Activated T-cell treated with anti-CD3 and anti-CD28 coated beads, Interleukin-2, amount 50 U/mL, for 4 hours (primary cell): ENCODE measurements around the gene TNFAIP3. TPM values are rescaled to one million over a fixed set of nuclear protein-coding genes. Genes with fewer than 3 reads are reported as not detected.
A peak's percentile ranks its signal among the peaks of the same experiment; 100 is the strongest.

Experiments used
- ATAC-seq, 2 donors: fragments of 200-7000 bp; cut with Tn5 transposase; one replicate each; pipeline ENCODE4 v1.10.0; 2021
- DNase-seq: peaks from one replicate; pipeline ENCODE4 v3.0.0-alpha.2; 2020
- H3K27me3 Mint-ChIP-seq: one replicate; pipeline ENCODE4 v1.8.0; 2021; ENCODE audit warnings: low read depth, mixed read lengths
- H3K36me3 Mint-ChIP-seq: one replicate; pipeline ENCODE4 v1.8.0; 2022; ENCODE audit warnings: mixed read lengths; ENCODE audit not compliant: insufficient read depth
- H3K4me1 Mint-ChIP-seq: one replicate; pipeline ENCODE4 v1.8.0; 2021; ENCODE audit warnings: low read depth, mixed read lengths
- H3K4me3 Mint-ChIP-seq: one replicate; pipeline ENCODE4 v1.8.0; 2021; ENCODE audit warnings: mild to moderate bottlenecking, moderate library complexity, mixed read lengths
- H3K9me3 Mint-ChIP-seq: one replicate; pipeline ENCODE4 v1.8.0; 2021; ENCODE audit warnings: mixed read lengths
- total RNA-seq, 3 donors: library from RNA; stranded (reverse); gene quantifications; one replicate each; pipeline ENCODE4 v1.2.1, GENCODE V29; 2021

The TNFAIP3 gene
- total RNA-seq: 100 to 1,000 TPM; 254 to 441 (median 334) TPM

DNA sequence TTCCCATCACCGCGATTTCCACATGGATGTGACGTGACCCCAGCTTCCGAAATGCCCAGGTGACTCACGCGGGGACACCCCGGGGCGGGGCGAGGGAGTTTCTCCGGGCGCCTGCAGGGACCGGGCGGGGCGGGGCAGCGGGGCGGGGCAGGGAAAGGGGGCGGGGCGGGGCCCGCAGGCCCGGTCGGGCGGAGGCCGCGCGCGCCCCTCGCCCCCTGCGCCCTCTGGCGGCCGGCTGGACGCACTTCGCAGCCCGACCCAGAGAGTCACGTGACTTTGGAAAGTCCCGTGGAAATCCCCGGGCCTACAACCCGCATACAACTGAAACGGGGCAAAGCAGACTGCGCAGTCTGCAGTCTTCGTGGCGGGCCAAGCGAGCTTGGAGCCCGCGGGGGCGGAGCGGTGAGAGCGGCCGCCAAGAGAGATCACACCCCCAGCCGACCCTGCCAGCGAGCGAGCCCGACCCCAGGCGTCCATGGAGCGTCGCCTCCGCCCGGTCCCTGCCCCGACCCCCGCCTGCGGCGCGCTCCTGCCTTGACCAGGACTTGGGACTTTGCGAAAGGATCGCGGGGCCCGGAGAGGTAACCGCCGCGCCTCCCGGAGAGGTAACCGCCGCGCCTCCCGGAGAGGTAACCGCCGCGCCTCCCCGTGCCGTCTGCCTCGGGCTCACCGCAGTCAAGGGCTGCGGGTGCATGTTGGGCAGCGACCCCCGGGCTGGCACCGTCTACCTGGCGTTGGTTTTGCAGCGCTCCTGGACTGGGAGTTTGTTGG, at the start of gene TNFAIP3:
TNFAIP3 (plus strand) TSS at position 346 of the 771 bp plus-strand sequence. CDS start 3,969 bp downstream, outside the sequence.
- DNase-seq (peak; percentile 95), ATAC-seq (peak; percentile 76 to 79)
- H3K9me3 Mint-ChIP-seq: no peaks in the 10 kb centered on the region
- peak within 1 kb of the TSS; percentile 92 for H3K4me3 Mint-ChIP-seq
- peaks cover 19% of the 10 kb centered on the region for H3K4me1 Mint-ChIP-seq
- peaks cover 51% of the 10 kb centered on the region for H3K36me3 Mint-ChIP-seq
- H3K27me3 Mint-ChIP-seq: no peaks in the 10 kb centered on the region

GRCh38 chr6:137818440-137818839, 48.6 kb upstream of the TNFAIP3 start:
- ATAC-seq (no peak), DNase-seq (no peak)
- H3K36me3 Mint-ChIP-seq: no peaks in the 10 kb centered on the region
- H3K9me3 Mint-ChIP-seq: no peaks in the 10 kb centered on the region
- no peaks in the 10 kb centered on the region for H3K27me3 Mint-ChIP-seq
- H3K4me1 Mint-ChIP-seq: peaks cover 72% of the 10 kb centered on the region
- peak overlapping the region; percentile 20 for H3K4me3 Mint-ChIP-seq

DNA sequence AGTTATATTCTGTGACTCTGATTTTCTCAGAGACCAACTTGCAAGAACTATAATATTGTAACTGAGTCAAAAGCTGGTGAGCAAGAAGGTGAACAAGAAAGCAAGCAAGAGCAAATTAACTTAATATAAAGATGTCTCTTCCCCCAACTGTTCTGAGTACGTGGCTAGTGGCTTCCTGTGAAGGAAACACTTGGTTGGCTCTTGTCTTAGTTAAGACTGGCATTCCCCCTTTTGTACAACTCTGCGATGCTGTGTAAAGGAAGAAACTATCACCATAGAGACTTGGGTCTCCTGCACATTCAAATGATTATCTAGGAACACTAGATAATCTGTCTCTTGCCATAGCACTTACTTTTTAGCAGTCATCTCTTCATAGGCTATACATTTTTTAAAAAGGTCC, 47.3 kb upstream of the TNFAIP3 start:
- Mint-ChIP-seq H3K9me3 (no peaks in the 10 kb centered on the region), H3K27me3 (no peaks in the 10 kb centered on the region), H3K36me3 (no peaks in the 10 kb centered on the region), H3K4me1 (peaks cover 81% of the 10 kb centered on the region), H3K4me3 (peak overlapping the region; percentile 31)
- ATAC-seq (peak; percentile 55 to 61), DNase-seq (no peak)

DNA sequence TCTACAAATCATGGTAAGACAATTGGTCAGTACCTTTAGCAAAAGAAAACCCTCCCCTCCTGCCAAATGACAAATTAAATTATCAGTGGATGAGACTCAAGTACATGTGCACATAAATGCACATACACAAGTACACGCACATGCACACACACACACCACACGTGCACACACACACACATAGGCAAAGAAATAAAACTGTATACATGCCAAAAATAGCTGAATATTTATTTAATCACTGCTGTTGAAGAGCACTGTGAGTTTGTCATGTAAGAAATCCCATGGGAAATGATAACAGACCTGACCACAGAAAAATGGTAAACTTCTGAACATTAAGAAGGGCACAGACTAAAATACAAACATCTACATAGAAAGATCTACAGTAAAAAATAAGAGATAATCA, 46.6 kb upstream of the TNFAIP3 start:
- H3K9me3 Mint-ChIP-seq: no peaks in the 10 kb centered on the region
- H3K4me1 Mint-ChIP-seq: peaks cover 88% of the 10 kb centered on the region
- DNase-seq: no peak
- no peak overlapping the region for H3K4me3 Mint-ChIP-seq
- H3K27me3 Mint-ChIP-seq: no peaks in the 10 kb centered on the region
- no peaks in the 10 kb centered on the region for H3K36me3 Mint-ChIP-seq
- ATAC-seq: no peak

DNA sequence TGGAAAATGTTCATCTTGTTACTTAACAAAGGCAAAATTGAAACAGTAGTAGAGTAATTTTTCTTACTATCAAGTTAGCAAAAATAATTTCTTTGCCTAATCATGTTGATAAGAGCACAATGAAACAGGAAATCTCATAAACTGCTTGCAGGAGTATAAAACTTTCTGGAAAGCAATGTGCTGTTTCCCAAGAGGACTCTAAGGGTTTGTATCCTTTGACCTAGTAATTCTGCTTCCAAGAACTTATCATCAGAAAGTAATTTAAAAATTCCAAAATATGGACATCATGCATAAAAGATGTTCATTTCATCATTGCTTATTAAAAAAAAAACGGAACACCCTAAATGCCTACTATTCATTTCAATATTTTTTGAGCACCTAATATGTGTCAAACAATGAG, 46.1 kb upstream of the TNFAIP3 start:
- Mint-ChIP-seq H3K4me1 (peaks cover 87% of the 10 kb centered on the region), H3K4me3 (no peak overlapping the region), H3K36me3 (no peaks in the 10 kb centered on the region), H3K27me3 (no peaks in the 10 kb centered on the region), H3K9me3 (no peaks in the 10 kb centered on the region)
- ATAC-seq: no peak
- no peak for DNase-seq

DNA sequence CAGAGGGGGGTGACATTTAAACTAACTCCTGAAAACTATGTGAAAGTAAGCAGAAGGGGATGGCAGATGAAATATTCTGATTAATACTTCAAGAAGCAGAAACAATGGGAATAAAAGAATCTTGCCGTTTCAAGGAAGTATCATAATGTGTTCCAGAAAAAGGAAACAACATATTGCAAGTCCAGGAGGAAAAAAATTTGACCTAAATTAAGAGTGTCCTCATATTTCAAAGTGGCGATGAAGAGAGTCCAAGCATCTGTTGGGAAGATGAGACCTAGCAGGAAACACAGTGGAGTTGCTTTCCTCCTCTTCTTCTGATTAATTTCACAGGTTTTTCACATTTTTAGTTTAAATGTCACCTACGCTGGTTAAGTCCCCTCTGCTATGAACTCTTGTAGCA, 45.6 kb upstream of the TNFAIP3 start:
- H3K4me3 Mint-ChIP-seq: no peak overlapping the region
- H3K9me3 Mint-ChIP-seq: no peaks in the 10 kb centered on the region
- no peak for ATAC-seq

DNA sequence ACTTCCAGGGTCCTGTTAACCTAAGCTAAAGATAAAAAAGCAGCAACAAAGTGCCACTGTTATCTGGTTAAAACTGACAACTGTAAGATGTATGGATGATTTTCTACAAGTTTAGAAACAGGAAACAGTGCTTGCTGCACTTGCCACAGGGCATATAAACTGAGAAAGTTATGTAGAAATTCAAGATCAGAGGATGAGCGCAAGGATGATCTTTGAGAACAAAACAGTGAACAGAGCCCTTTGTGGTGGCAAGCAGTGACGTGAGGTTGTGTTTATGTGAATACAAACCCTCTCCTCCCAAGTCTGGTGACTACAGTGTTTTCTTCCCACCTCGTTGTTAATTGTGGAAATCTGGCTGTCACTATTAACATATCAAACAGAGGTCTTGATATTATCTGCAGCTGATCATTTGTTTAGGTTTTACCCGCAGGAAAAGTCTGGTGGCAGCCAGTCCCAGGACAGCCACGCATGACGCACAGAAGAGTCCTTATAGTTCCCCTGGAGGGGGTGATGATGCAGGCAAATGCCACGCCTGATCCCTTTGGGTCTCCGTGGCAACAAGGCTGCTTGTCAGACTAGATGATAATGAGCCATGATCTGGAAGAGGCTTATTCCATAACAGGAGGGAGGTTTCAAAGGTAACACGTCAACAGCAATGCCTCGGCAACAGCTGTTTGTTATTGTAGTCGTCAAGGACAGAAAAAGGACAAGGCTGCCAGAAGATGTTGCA, 43.1 kb upstream of the TNFAIP3 start:
- no peaks in the 10 kb centered on the region for H3K27me3 Mint-ChIP-seq
- peak overlapping the region; percentile 69 for H3K4me3 Mint-ChIP-seq
- no peaks in the 10 kb centered on the region for H3K36me3 Mint-ChIP-seq
- no peaks in the 10 kb centered on the region for H3K9me3 Mint-ChIP-seq
- peak; percentile 65 to 73 for ATAC-seq
- peaks cover 88% of the 10 kb centered on the region for H3K4me1 Mint-ChIP-seq
- peak; percentile 59 for DNase-seq

More for the DNA sequence above, 45.6 kb upstream of the TNFAIP3 start:
- Mint-ChIP-seq H3K27me3 (no peaks in the 10 kb centered on the region), H3K36me3 (no peaks in the 10 kb centered on the region), H3K4me1 (peaks cover 86% of the 10 kb centered on the region)
- no peak for DNase-seq

DNA sequence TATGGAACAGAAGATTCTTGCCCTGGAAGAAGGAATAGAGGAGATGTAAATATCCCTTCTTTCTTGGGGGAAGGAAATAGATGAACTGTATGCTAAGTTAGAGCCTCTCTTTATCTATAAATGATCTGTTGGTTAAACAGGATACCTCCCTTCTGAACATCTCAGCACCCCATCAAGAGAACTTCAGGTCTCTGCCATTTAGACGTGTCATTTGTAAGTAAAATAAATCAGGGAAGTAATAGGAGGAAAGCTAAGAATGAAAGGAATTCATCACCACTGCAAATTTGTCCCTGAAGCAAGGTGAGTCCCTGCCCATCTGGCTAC, 42.5 kb upstream of the TNFAIP3 start:
- ATAC-seq: no peak

GRCh38 chr6:137824896-137825295, 42.2 kb upstream of the TNFAIP3 start:
- Mint-ChIP-seq H3K9me3 (no peaks in the 10 kb centered on the region), H3K27me3 (no peaks in the 10 kb centered on the region), H3K4me1 (peaks cover 88% of the 10 kb centered on the region), H3K4me3 (peak overlapping the region; percentile 64), H3K36me3 (no peaks in the 10 kb centered on the region)
- ATAC-seq (no peak), DNase-seq (no peak)

More for the DNA sequence above, 42.5 kb upstream of the TNFAIP3 start:
- peak overlapping the region; percentile 69 for H3K4me3 Mint-ChIP-seq
- H3K36me3 Mint-ChIP-seq: no peaks in the 10 kb centered on the region
- no peaks in the 10 kb centered on the region for H3K9me3 Mint-ChIP-seq
- H3K4me1 Mint-ChIP-seq: peaks cover 88% of the 10 kb centered on the region
- no peaks in the 10 kb centered on the region for H3K27me3 Mint-ChIP-seq
- no peak for DNase-seq

- H3K36me3 Mint-ChIP-seq: peaks cover 2% of the 10 kb centered on the region
- no peak overlapping the region for H3K4me3 Mint-ChIP-seq
- no peaks in the 10 kb centered on the region for H3K9me3 Mint-ChIP-seq
- H3K27me3 Mint-ChIP-seq: no peaks in the 10 kb centered on the region
- ATAC-seq (no peak), DNase-seq (no peak)
- H3K4me1 Mint-ChIP-seq: peaks cover 82% of the 10 kb centered on the region
Observed at GRCh38 chr6:137827411-137827940, 39.6 kb upstream of the TNFAIP3 start.

DNA sequence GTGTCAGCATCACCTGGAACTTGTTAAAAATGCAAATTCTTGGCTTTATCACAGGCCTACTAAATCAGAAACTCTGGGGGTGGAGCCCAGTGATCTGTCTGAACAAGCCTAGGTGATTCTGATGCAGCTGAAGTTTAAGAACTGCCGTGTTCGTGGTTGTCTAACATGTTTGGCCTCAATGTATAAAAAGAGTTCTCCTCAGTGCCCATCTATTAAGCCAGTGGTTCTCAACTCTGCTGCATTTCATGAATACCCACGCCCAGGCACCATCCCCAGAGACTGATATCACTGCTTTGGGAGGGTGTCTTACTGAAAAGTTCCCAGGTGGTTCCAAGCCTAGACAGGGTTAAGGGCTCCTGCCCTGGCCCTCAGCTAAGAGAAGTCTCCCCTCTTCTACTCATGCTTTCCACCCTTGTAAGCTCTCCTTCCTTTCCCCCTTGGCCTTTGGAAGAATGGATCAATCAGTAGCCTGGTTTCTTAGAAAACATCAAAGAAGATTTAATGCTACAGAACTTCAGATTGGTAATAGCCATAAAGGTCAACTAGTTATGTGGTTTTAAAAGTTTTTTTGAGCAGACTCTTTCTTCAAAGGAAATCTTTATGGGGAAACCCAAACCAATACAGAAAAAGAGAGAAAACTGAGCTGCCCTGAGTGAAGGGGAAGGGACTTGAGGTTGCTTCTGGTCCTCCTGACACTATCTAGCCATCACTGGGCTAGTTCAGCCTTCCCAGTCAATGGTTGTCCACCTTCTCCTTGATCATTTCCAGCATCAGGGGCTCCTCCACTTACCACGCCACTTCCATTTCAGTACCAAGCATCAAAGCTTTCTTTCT, 38.9 kb upstream of the TNFAIP3 start:
- ATAC-seq (peak; percentile 54 to 64), DNase-seq (no peak)
- Mint-ChIP-seq H3K36me3 (peaks cover 2% of the 10 kb centered on the region), H3K9me3 (no peaks in the 10 kb centered on the region), H3K4me1 (peaks cover 77% of the 10 kb centered on the region), H3K27me3 (no peaks in the 10 kb centered on the region), H3K4me3 (peak overlapping the region; percentile 47)

- ATAC-seq (no peak), DNase-seq (no peak)
- Mint-ChIP-seq H3K4me1 (peaks cover 63% of the 10 kb centered on the region), H3K4me3 (no peak overlapping the region), H3K27me3 (no peaks in the 10 kb centered on the region), H3K36me3 (peaks cover 2% of the 10 kb centered on the region), H3K9me3 (no peaks in the 10 kb centered on the region)
Observed at GRCh38 chr6:137829641-137830083, 37.4 kb upstream of the TNFAIP3 start.

GRCh38 chr6:137830511-137830911, 36.5 kb upstream of the TNFAIP3 start:
- ATAC-seq (peak; percentile 67 to 72), DNase-seq (no peak)
- Mint-ChIP-seq H3K4me3 (peak overlapping the region; percentile 17), H3K36me3 (peaks cover 2% of the 10 kb centered on the region), H3K4me1 (peaks cover 55% of the 10 kb centered on the region), H3K27me3 (no peaks in the 10 kb centered on the region), H3K9me3 (no peaks in the 10 kb centered on the region)

- ATAC-seq: no peak
- DNase-seq: no peak
- H3K4me1 Mint-ChIP-seq: peaks cover 46% of the 10 kb centered on the region
- H3K27me3 Mint-ChIP-seq: no peaks in the 10 kb centered on the region
- H3K9me3 Mint-ChIP-seq: no peaks in the 10 kb centered on the region
- H3K4me3 Mint-ChIP-seq: no peak overlapping the region
- peaks cover 2% of the 10 kb centered on the region for H3K36me3 Mint-ChIP-seq
Observed at GRCh38 chr6:137832110-137832509, 34.9 kb upstream of the TNFAIP3 start.
